ENCODE results near the gene B3GNT7.

DNA sequence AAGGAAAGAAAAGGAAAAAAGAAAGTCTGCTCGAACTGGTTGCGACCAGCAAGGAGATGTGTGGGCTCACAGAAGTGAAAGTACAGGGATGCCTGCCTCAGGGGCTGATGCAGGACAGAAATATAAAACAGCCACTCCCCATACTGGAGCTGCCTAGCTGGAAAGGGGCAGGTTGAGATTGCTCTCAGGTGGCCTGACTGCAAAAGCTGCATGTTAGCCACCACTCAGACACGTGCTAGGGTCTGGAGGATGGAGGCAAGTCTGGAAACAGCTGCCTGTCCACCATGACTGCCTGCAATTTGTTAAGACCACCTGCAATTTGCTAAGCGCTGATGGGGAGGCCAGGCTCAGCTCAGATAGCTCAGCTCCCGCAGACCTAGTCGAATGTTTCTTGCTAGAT lies 17.9 kb downstream of the B3GNT7 start:
- TF ChIP-seq TAF1 (conservative IDR thresholded peaks at IDR 0.05) (no peak), GABPA (IDR thresholded peaks at IDR 0.05 in 1 of 2, conservative IDR thresholded peaks at IDR 0.05 in 1 of 2) (no peak), RAD21 (IDR thresholded peaks at IDR 0.05) (no peak)
- TF ChIP-seq, protein P1, sequence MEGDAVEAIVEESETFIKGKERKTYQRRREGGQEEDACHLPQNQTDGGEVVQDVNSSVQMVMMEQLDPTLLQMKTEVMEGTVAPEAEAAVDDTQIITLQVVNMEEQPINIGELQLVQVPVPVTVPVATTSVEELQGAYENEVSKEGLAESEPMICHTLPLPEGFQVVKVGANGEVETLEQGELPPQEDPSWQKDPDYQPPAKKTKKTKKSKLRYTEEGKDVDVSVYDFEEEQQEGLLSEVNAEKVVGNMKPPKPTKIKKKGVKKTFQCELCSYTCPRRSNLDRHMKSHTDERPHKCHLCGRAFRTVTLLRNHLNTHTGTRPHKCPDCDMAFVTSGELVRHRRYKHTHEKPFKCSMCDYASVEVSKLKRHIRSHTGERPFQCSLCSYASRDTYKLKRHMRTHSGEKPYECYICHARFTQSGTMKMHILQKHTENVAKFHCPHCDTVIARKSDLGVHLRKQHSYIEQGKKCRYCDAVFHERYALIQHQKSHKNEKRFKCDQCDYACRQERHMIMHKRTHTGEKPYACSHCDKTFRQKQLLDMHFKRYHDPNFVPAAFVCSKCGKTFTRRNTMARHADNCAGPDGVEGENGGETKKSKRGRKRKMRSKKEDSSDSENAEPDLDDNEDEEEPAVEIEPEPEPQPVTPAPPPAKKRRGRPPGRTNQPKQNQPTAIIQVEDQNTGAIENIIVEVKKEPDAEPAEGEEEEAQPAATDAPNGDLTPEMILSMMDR (IDR thresholded peaks at IDR 0.05; ENCODE audit: low read depth, low read length, missing input control): no peak
- TF ChIP-seq, protein P2, sequence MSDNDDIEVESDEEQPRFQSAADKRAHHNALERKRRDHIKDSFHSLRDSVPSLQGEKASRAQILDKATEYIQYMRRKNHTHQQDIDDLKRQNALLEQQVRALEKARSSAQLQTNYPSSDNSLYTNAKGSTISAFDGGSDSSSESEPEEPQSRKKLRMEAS (IDR thresholded peaks at IDR 0.05): no peak
- TF ChIP-seq, protein P3, sequence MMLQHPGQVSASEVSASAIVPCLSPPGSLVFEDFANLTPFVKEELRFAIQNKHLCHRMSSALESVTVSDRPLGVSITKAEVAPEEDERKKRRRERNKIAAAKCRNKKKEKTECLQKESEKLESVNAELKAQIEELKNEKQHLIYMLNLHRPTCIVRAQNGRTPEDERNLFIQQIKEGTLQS (IDR thresholded peaks at IDR 0.05): no peak
- TF ChIP-seq, protein P4, sequence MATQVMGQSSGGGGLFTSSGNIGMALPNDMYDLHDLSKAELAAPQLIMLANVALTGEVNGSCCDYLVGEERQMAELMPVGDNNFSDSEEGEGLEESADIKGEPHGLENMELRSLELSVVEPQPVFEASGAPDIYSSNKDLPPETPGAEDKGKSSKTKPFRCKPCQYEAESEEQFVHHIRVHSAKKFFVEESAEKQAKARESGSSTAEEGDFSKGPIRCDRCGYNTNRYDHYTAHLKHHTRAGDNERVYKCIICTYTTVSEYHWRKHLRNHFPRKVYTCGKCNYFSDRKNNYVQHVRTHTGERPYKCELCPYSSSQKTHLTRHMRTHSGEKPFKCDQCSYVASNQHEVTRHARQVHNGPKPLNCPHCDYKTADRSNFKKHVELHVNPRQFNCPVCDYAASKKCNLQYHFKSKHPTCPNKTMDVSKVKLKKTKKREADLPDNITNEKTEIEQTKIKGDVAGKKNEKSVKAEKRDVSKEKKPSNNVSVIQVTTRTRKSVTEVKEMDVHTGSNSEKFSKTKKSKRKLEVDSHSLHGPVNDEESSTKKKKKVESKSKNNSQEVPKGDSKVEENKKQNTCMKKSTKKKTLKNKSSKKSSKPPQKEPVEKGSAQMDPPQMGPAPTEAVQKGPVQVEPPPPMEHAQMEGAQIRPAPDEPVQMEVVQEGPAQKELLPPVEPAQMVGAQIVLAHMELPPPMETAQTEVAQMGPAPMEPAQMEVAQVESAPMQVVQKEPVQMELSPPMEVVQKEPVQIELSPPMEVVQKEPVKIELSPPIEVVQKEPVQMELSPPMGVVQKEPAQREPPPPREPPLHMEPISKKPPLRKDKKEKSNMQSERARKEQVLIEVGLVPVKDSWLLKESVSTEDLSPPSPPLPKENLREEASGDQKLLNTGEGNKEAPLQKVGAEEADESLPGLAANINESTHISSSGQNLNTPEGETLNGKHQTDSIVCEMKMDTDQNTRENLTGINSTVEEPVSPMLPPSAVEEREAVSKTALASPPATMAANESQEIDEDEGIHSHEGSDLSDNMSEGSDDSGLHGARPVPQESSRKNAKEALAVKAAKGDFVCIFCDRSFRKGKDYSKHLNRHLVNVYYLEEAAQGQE (IDR thresholded peaks at IDR 0.05): no peak

Data from liver (tissue), 3 donors.